HG02623 (cell line): ENCODE measurements around the gene MICAL3.
"Not testable (repeated sequence)": the region's sequence is repeated elsewhere in the genome, so short reads cannot be mapped to it uniquely, and the experiment has no call there.

Experiments
- ATAC-seq: cut with Tn5 transposase; IDR thresholded peaks from one replicate; pipeline ENCODE4 v1.9.1; 2021; ENCODE audit warnings: moderate library complexity; ENCODE audit not compliant: unreplicated experiment

The MICAL3 gene

DNA sequence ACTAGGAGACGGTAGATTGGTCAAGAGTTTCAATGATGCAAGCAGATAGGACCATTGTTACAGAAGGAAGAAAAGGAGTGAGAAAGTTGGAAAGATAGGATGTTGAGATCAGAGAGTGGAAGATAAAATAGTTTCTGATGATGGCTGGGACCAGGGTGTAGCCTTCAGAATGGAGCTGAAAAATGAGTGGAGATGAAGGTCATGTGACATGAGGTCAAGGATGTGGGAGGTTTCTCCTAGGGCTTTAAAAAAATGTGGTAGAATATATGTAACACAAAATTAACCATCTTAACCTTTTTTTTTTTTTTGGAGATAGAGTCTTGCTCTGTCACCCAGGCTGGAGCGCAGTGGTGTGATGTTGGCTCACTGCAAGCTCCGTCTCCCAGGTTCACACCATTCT, 35.1 kb upstream of the MICAL3 start:
- no peak for ATAC-seq

DNA sequence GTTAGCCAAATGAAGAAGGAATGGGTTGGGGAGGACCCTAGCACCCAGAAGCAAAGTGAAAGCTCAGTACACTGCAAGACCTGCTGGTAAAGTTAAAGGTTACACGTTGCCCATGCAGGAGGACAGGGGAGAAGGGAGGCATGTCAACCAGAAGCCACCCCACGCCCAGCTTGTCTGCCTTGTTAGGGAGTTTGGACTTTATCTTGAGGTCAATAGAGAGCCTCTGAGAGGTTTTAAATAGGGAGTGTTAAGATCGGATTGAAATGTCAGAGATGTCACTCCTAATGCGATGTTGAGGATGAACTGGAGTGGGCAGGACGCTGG, 34.7 kb upstream of the MICAL3 start:
- ATAC-seq, result no peak

DNA sequence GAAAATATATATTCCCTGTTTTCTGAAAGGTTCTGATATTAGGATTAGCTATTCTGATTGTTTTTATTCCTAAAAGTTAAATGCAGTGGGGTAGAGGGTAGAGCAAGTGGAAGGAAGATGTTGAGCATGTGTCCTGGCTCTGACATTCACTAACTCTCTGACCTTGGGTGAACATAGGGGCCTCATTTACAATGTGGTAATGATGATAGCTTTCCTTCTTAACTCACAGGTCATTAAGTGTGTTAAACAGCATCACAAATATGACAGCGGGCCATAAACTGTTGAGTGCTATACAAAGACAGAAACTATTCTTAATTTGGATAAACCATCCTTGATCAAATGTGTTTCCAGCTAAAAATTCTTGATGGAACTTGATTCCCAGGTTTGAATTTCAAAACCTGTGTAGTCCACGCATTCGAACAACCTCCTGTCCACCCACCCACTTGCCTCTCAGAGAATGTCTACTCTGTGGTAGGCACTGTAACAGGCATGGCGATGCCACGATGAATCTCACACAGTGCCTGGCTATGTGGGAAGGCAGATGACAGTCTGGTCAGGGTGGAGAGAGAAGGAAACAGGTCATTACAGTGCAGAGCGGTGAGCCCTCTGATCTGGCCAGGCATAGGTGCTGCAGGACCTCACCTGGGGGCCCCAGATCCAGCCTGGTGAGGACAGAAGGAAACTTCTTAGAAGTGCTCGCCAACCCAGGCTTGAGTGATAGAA, 34.2 kb upstream of the MICAL3 start:
- no peak for ATAC-seq

DNA sequence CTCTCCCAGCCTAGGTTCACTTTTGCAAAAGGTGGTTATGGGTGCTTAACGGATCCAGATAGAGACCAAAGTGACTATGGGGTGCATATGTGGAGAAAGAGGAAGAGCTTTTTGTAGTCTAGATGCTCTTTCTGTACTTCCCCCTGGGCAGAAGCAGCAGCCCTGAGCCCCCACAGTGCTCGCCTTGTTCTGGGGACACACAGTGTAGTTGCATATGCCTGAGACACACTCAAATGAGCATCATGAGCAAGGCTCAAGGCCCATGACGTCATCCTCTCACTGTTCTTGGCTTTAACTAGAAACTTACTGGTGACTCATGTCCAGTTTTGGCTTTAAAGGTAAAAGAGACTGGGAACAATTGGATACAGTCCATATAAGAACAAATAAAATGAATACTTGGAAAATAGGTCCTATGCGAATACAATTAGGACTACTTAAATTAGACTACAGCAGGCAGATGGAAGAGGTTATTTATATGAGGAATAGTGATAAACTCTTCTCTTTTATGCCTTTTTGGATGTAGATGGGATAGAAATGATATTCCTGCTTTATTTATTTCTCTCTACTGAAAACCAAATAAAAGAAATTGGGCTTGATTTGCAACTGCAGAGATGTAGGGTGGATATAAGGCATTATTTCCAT, 33.3 kb upstream of the MICAL3 start:
- peak; percentile 37 for ATAC-seq

DNA sequence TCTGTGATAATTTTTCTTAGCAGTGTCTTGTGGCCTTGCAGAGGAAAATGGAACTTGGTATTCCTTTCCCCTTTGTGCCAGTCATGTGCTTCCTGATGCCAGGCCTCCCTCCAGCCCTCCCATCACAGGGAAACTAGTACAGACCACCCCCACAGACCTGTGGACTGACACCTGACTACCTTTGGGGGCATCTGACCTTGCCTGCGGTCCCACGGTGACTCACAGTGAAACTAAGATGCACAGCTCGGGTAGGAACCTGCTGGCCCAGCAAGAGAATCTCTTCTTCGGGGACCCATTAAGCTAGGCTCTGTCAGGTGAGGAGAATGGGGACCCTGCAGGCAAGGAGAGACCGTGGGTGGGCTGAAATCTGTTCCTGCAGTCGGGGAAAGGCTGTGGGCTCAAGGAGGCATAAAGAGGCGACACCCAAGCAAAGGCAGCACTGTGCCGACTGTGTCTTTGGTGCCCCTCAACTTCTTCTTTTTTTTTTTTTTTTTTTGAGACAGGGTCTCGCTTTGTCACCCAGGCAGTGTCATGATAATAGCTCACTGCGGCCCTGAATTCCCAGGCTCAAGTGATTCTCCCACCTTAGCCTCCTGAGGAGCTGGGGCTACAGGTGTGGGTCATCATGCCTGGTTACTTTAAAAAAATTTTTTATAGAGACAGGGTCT, 32.6 kb upstream of the MICAL3 start:
- peak; percentile 61 for ATAC-seq

DNA sequence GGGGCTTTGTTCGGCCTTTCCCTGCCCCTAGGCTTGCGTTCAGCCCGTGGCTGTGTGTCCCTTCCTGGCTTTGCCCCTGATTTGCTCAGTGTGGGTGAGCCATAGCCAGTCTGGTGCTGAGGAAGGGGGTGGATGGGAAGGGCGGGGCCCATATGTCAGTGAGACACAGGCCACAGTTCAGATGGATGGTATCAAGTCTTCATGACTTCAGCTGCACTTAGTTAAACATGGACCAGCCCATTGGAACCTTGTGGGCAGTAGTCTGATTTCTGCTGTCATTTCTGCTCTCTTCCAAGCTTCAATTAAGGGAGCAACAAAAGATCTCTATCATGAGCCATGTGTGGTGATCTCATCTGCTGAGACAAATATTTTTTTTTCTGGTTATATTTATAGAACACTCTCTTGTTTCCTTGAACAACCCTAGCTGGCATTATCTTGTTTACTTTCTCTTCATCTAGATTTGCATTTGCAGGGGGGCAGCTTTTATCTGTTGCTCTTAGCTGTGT, 31.9 kb upstream of the MICAL3 start:
- ATAC-seq, result no peak

DNA sequence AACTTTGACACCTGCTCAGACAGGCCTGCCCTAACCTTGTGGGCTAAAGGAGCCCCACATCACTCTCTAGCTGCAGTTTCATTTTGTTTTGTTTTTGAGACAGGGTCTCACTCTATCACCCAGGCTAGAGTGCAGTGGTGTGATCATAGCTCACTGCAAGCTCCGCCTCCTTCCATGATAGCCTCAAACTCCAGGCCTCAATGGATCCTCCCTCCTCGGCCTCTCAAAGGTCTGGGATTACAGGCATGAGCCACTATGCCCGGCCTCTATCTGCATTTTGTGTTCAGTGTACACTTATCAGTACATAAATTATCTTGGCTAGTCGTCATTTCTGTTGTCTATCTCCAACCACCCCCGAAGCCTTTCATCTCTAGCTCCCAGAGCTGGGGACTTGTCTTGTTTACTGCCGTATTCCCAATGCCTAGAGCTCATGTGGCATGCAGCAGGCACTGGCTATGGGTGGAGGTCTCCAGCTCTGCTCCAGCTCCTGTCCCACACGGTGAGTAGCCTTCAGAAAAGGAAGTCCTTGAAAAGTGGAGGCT, 31.3 kb upstream of the MICAL3 start:
- ATAC-seq, result no peak

DNA sequence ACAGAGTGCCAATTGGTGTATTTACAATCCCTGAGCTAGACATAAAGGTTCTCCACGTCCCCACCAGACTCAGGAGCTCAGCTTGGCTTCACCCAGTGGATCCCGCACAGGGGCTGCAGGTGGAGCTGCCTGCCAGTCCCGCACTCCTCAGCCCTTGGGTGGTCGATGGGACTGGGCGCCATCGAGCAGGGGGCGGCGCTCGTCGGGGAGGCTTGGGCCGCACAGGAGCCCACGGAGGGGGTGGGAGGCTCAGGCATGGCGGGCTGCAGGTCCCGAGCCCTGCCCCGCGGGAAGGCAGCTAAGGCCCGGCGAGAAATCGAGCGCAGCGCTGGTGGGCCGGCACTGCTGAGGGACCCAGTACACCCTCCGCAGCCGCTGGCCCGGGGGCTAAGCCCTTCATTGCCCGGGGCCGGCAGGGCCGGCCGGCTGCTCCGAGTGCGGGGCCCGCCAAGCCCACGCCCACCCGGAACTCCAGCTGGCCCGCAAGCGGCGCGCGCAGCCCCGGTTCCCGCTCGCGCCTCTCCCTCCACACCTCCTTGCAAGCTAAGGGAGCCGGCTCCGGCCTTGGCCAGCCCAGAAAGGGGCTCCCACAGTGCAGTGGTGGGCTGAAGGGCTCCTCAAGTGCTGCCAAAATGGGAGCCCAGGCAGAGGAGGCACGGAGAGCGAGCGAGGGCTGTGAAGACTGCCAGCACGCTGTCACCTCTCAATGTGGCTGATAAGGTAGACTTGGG, 29.0 kb upstream of the MICAL3 start:
- ATAC-seq, result not testable (repeated sequence)

DNA sequence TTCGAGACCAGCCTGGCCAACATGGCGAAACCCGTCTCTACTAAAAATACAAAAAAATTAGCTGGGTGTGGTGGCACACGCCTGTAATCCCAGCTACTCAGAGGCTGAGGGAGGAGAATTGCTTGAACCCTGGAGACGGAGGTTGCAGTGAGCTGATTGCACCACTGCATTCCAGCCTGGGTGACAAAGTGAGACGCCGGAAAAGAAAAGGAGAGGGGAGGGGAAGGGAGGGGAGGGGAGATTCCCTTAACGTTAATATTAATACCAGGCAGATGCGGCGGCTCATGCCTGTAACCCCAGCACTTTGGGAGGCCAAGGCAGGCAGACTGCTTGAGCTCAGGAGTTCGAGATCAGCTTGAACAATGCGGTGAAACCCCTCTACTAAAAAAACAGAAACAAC, 26.8 kb upstream of the MICAL3 start:
- ATAC-seq, result not testable (repeated sequence)

DNA sequence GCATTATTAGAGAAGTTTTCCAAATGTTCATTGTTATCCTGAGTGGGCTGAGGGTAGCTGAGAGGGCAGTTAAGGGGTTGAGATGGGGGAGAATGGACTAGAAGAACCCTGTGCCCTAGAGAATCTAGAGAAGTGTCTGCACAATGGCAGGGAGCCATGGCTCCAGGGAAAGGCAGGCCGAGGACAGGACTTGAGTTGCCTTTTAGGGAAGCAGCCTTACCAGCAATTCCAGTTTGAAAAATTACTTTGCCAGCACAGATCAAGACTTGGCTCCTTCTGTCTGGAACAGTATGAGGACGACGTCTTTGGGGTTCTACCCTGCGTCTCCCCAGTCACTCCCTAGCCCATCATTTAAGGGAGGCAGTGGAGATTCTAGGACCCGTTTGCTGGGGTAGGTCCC, 25.7 kb upstream of the MICAL3 start:
- no peak for ATAC-seq

DNA sequence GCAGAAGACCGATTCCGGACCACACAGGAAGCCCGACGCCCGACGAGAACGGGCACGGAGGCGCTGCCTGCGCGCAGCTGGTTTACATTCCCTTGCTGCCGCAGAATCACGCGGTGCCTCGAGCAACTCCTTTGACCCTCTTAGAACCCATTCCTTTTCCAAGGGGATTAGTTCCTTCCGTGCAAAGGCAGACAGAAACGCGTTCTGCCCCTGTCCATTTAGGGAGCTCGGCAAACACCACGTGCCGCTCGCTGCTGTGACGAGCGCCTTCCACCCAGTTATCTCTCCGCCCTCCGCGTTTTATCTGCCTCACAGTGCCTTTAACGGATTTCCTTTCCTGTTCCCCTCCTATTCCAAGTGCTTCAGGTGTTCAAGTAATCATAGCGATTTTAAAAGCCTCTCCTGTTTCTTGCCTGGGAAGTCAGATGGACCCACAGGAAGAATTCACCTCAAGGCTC, 24.1 kb upstream of the MICAL3 start:
- ATAC-seq, result no peak

DNA sequence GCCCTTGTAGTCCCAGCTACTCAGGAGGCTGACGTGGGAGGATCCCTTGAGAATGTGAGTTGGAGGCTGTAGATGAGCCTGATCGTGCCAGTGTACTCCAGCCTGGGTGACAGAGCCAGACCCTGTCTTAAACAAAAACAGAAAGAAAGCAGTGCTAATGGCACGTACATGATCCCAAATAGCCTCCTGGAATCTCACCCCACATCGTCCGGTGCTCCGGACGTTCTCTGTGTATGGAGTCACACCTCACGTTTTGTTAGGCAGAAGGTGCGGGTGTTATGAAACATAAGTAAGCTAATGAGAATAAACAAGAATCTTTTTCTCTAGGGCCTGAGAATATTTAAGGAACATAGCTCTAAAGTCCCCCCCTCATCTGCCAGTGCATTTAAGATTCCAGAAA, 23.7 kb upstream of the MICAL3 start:
- ATAC-seq, result no peak

DNA sequence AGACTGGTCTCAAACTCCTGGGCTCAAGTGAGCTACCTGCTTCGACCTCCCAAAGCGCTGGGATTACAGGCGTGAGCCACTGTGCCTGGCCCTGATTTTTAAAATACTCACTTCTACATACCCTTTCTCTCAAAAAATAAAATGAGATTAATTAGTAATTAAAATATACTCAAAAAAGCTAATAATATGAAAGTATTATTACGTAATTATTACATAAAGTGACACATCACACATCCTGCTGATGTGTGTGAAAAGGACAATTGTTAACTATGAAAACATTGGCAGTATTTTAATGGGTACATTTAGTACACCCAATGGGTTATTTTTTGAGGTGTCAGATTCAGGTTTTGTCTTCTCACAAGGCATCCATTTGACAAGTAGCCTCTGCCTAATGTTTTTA, 21.4 kb upstream of the MICAL3 start:
- no peak for ATAC-seq

DNA sequence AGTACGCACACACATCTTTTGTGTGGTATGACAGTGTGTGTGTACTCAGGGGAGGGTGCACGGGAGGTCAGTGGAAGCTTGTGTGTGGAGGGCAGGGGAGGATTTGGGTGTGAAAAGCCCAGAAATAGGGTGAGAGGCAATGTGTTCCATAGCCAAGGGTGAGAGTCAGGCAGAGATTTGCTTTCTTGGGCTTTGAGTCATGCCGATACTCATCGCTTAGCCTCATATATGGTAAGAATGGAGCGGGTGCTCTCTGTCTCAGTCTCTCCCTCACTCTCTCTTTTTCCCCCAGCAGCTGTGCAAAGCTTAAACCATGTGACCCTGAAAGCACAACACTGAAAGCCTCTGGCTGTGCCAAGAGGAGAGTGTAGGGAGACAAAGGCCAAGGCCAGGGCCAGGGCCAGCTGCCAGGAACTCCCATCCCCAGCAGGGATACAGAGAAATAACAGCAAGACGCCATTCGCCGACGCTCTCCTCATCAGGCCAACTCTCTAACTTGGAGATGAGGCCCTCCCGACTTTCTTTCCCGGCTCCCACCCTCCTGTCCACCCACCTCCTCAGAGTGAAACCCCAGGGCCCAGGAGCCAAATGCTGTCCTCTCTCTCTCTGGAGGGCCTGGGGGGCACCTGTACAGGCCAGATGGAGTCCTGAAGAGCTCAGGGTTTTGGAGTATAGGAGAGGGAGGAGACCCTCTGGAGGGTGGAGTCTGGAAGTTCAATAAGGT, 20.3 kb upstream of the MICAL3 start:
- ATAC-seq, result no peak

DNA sequence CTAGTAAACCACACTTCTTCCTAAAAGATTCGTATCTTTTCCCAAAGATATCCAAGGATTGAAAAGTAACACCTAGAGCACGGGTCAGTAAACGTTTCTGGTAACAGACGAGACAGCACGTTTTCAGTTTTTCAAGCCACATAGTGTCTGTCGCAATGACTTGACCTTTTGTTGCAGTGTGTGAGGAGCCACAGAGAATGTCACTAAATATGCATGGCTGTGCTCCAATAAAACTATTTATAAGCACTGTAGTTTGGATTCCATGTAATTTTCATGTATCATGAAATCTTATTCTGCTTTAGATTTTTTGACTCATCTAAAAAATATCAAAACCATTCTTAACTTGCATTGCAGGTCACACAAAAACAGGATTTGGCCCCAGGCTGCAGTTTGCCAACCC, 18.3 kb upstream of the MICAL3 start:
- ATAC-seq, result no peak

DNA sequence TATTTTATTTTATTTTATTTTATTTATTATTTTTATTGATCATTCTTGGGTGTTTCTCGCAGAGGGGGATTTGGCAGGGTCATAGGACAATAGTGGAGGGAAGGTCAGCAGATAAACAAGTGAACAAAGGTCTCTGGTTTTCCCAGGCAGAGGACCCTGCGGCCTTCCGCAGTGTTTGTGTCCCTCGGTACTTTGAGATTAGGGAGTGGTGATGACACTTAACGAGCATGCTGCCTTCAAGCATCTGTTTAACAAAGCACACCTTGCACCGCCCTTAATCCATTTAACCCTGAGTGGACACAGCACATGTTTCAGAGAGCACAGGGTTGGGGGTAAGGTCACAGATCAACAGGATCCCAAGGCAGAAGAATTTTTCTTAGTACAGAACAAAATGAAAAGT, 16.5 kb upstream of the MICAL3 start:
- ATAC-seq, result not testable (repeated sequence)

DNA sequence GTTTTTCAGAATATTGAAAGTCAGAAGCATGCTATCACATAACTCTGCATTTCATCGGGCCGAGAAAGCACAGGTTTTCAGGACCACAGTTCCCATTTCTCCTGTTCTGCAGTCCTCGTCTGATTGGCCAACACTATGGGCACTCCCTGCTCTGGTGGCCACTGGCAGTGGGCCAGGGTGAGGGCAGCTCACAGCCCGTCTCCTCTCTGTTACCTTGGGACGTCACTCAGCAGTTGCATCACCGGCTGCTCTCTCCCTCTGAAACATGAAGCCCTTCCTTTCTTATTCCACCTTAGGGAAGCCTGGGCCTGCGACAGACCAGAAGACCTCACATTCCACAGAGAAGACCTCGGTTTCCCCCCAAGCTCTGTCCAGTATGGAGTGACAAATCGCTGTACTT, 11.4 kb upstream of the MICAL3 start:
- ATAC-seq, result no peak

DNA sequence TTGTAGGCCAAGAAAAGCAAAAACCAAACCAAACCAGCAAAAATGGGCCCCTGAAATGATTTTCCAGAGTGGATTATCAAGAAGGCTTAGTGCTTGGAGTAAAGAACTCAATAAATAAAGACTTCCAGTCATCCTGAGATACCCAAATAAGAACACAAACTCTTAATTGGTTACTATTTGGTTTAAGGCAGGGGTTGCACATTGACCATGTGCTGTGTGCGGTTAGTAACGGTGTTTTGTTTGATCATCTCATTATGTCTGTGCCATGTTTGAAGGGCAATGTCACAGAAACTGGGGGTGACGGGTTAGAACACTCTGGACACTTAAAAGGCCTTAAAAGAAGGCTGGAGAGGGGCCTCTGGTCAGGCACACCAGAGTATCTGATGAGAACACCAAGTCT, 9.7 kb upstream of the MICAL3 start:
- no peak for ATAC-seq

DNA sequence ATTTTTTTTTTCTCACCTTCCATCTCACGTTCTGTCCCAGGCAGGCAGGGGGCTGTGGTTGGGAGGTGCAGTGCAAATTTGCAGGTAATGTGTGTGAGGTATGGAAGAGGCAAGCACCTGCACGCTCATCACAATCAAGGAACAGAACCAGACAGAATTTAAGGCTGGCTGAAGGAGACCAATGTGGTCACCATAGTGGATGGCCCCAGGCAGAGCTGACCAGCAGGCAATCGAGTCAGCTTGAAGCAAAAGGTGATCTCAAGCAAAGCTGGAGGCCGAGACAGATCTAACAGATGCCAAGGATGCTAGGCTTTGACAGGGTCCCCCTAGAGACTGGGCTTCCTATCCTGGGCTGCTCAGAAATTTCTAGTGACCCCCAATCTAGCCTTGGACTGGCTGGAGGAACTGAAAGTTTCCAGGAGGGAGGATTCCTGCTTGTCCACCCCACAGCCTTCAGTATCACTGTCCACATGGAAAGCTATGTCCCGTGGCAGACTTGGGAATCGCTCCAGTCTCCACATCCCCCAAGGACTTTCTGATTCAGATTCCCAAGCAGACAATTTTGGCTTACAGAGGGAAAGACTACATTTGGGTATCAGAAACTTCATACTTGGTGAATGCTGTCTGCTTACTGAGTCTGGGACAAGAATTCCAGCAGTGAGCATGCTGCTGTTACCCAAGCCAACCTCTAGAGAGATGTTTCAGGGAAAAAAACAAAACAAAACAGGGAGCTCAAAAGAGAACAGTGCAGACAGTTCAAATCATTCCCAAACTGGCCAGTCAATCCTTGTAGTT, 9.0 kb upstream of the MICAL3 start:
- ATAC-seq, result no peak
